Islet precursor cell (in vitro differentiated cells): Measurements from ENCODE around the gene C11orf16.

Experiments
- DNase-seq: peaks from one replicate; pipeline ENCODE4 v3.0.0-alpha.2; 2018

The C11orf16 gene

GRCh38 chr11:8878771-8879170 lies 54.0 kb downstream of the C11orf16 start:
- no peak for DNase-seq

GRCh38 chr11:8873741-8874405 lies 58.9 kb downstream of the C11orf16 start:
- no peak for DNase-seq

- no peak for DNase-seq
These were observed 60.8 kb downstream of the C11orf16 start for GRCh38 chr11:8871962-8872361.

GRCh38 chr11:8871171-8871775 lies 61.5 kb downstream of the C11orf16 start:
- DNase-seq, result peak; percentile 94

- peak; percentile 93 for DNase-seq
These were observed 62.2 kb downstream of the C11orf16 start for GRCh38 chr11:8870411-8871170.
